Testis (tissue), 2 donors: ENCODE results near the gene XYLB.

Experiments used
- CTCF ChIP-seq, 3 experiments: fragments of 450-650 bp in 2 of 3; fragments of 200-600 bp in 1 of 3; sonication (generic) in 1 of 3; IDR thresholded peaks; one replicate each; pipeline ENCODE4 v1.5.1; 2016 to 2019; ENCODE audit warnings: antibody characterized with exemption in 3 of 3, mild to moderate bottlenecking in 2 of 3, moderate library complexity in 1 of 3
- POLR2A ChIP-seq: fragments of 450-650 bp; IDR thresholded peaks from one replicate; pipeline ENCODE4 v1.6.1; 2017; ENCODE audit warnings: antibody characterized with exemption, mild to moderate bottlenecking, moderate library complexity

GRCh38 chr3:38450853-38451252, 104.3 kb downstream of the XYLB start:
- TF ChIP-seq POLR2A = no peak
- no peak for TF ChIP-seq CTCF (IDR thresholded peaks at IDR 0.05)
